ENCODE results near the gene PPM1L.
"Not testable (repeated sequence)": the region's sequence is repeated elsewhere in the genome, so short reads cannot be mapped to it uniquely, and the experiment has no call there.

The PPM1L gene

GRCh38 chr3:160992712-160993111 is 236.7 kb downstream of the PPM1L start:
- DNase-seq, result no peak

GRCh38 chr3:160996811-160997210 is 240.8 kb downstream of the PPM1L start:
- no peak for DNase-seq

GRCh38 chr3:160998581-160998980 is 242.6 kb downstream of the PPM1L start:
- DNase-seq, result no peak

- DNase-seq, result no peak
Observed at GRCh38 chr3:160999274-160999673, 243.2 kb downstream of the PPM1L start.

- no peak for DNase-seq
Observed at GRCh38 chr3:161008086-161008485, 252.1 kb downstream of the PPM1L start.

GRCh38 chr3:161010151-161010550 is 254.1 kb downstream of the PPM1L start:
- not testable (repeated sequence) for DNase-seq

- no peak for DNase-seq
Observed at GRCh38 chr3:161014843-161015749, 259.1 kb downstream of the PPM1L start.

GRCh38 chr3:161016417-161017313 is 260.6 kb downstream of the PPM1L start:
- DNase-seq, result no peak

- DNase-seq, result no peak
Observed at GRCh38 chr3:161017971-161018370, 261.9 kb downstream of the PPM1L start.

GRCh38 chr3:161020256-161020655 is 264.2 kb downstream of the PPM1L start:
- DNase-seq, result no peak

- no peak for DNase-seq
Observed at GRCh38 chr3:161025911-161026310, 269.9 kb downstream of the PPM1L start.

GRCh38 chr3:161026612-161027510 is 270.8 kb downstream of the PPM1L start:
- no peak for DNase-seq

GRCh38 chr3:161028555-161029153 is 272.6 kb downstream of the PPM1L start:
- DNase-seq, result no peak

GRCh38 chr3:161031134-161031533 is 275.1 kb downstream of the PPM1L start:
- peak; percentile 61 for DNase-seq

GRCh38 chr3:161034913-161035550 is 279.0 kb downstream of the PPM1L start:
- DNase-seq, result not testable (repeated sequence)

- DNase-seq, result no peak
Observed at GRCh38 chr3:161035711-161036110, 279.7 kb downstream of the PPM1L start.

- DNase-seq, result no peak
Observed at GRCh38 chr3:161038725-161039124, 282.7 kb downstream of the PPM1L start.

GRCh38 chr3:161042023-161042501 is 286.0 kb downstream of the PPM1L start:
- no peak for DNase-seq

GRCh38 chr3:161043336-161044035 is 287.5 kb downstream of the PPM1L start:
- DNase-seq, result no peak

- DNase-seq, result no peak
Observed at GRCh38 chr3:161049683-161050248, 293.7 kb downstream of the PPM1L start.
